Thoracic aorta (tissue), 2 donors: ENCODE data around the gene FLRT3. TPM values are rescaled to one million over a fixed set of nuclear protein-coding genes. Genes with fewer than 3 reads are reported as not detected.

ENCODE experiments used
- ATAC-seq: fragments of 150-250 bp; one replicate; pipeline ENCODE4 v1.8.0; 2017; ENCODE audit warnings: low read depth; ENCODE audit not compliant: insufficient number of reproducible peaks, low FRiP score
- DNase-seq: peaks from one replicate; pipeline ENCODE4 v3.0.0-alpha.2; 2020; ENCODE audit warnings: low spot score
- H3K27ac ChIP-seq, 2 donors: fragments of 200-600 bp; sonication (generic); 1 replicate in 1 of 2; 2 replicates in 1 of 2; pipeline ENCODE4 v1.5.1; 2016; ENCODE audit warnings: mild to moderate bottlenecking in 2 of 2, moderate library complexity in 2 of 2
- H3K27me3 ChIP-seq: fragments of 200-600 bp; sonication (generic); replicated peaks from 2 replicates; pipeline ENCODE4 v1.6.0; 2016; ENCODE audit warnings: mild to moderate bottlenecking; ENCODE audit not compliant: insufficient read depth
- H3K36me3 ChIP-seq: fragments of 200-600 bp; sonication (generic); one replicate; pipeline ENCODE4 v1.5.1; 2016
- H3K4me1 ChIP-seq, 2 donors: fragments of 200-600 bp; sonication (generic); 1 replicate in 1 of 2; 2 replicates in 1 of 2; pipeline versions ENCODE4 v1.5.1 to v1.6.0; 2016; ENCODE audit warnings: low read depth in 2 of 2, mild to moderate bottlenecking in 1 of 2; ENCODE audit not compliant: control insufficient read depth in 1 of 2
- H3K4me3 ChIP-seq: fragments of 200-600 bp; sonication (generic); 2 replicates; pipeline ENCODE4 v1.5.1; 2016; ENCODE audit warnings: mild to moderate bottlenecking
- H3K9me3 ChIP-seq: fragments of 200-600 bp; sonication (generic); 2 replicates; pipeline ENCODE4 v1.5.1; 2016
- total RNA-seq, 2 donors: library from RNA; depleted of rRNA; stranded (reverse); fragments of >200 nt; gene quantifications; one replicate each; pipeline versions ENCODE4 v1.1.0 to v1.2.3, GENCODE V29; 2016
- TF ChIP-seq, protein P1 (sequence below): fragments of 200-600 bp; sonication (generic); IDR thresholded peaks from one replicate; pipeline ENCODE4 v1.5.1; 2019; ENCODE audit warnings: antibody characterized with exemption

Gene FLRT3
- total RNA-seq, 2 donors from 2014 or later, result 1.8 TPM; not detected in 1

DNA sequence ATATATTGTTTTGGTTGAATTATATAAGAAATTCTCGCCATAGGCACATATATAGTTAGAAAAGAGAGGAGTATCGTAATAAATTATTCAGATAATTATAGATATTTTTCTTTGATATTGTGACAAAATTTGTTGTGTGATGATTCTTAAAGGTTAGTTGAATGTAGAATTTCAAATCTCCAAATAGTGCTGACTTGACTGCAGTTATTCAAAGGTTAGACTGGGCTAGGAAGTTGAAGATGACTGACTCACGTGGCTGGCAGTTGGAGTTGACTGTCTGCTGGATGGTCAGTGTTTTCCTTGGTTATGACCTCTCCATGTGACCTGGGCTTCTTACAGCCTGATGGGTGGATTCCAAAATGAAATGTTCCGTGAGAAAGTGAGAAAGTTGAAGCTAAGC, 55.3 kb downstream of the FLRT3 start:
- no peak for ATAC-seq
- TF ChIP-seq, protein P1, sequence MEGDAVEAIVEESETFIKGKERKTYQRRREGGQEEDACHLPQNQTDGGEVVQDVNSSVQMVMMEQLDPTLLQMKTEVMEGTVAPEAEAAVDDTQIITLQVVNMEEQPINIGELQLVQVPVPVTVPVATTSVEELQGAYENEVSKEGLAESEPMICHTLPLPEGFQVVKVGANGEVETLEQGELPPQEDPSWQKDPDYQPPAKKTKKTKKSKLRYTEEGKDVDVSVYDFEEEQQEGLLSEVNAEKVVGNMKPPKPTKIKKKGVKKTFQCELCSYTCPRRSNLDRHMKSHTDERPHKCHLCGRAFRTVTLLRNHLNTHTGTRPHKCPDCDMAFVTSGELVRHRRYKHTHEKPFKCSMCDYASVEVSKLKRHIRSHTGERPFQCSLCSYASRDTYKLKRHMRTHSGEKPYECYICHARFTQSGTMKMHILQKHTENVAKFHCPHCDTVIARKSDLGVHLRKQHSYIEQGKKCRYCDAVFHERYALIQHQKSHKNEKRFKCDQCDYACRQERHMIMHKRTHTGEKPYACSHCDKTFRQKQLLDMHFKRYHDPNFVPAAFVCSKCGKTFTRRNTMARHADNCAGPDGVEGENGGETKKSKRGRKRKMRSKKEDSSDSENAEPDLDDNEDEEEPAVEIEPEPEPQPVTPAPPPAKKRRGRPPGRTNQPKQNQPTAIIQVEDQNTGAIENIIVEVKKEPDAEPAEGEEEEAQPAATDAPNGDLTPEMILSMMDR, result no peak
- no peak overlapping the region for H3K27ac ChIP-seq
- no peak overlapping the region for H3K4me3 ChIP-seq
- no peak for DNase-seq
- no peaks in the 10 kb centered on the region for H3K36me3 ChIP-seq
- no peaks in the 10 kb centered on the region for H3K4me1 ChIP-seq
- H3K27me3 ChIP-seq, result no peaks in the 10 kb centered on the region
- no peaks in the 10 kb centered on the region for H3K9me3 ChIP-seq
